ENCODE measurements around the gene DGUOK.

DNA sequence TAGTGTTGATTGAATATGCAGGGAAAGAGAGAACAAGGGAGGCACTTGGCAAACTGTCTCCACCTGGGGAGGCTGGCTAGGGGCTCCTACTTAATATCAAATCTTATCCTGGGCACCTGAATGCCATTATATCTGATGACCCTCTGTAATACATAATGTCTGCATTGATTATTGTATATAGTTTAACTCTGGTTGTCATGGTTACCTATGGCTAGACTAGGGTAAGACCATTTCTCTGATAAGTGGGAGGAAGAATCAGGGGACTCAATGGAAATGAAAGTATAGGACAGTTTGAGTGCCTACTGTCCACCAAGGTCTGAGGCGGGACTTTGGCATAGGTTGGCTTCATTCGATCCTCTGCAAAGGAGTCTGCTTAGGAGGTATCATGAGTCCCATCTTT, 50.8 kb downstream of the DGUOK start:
- TF ChIP-seq, protein P1, sequence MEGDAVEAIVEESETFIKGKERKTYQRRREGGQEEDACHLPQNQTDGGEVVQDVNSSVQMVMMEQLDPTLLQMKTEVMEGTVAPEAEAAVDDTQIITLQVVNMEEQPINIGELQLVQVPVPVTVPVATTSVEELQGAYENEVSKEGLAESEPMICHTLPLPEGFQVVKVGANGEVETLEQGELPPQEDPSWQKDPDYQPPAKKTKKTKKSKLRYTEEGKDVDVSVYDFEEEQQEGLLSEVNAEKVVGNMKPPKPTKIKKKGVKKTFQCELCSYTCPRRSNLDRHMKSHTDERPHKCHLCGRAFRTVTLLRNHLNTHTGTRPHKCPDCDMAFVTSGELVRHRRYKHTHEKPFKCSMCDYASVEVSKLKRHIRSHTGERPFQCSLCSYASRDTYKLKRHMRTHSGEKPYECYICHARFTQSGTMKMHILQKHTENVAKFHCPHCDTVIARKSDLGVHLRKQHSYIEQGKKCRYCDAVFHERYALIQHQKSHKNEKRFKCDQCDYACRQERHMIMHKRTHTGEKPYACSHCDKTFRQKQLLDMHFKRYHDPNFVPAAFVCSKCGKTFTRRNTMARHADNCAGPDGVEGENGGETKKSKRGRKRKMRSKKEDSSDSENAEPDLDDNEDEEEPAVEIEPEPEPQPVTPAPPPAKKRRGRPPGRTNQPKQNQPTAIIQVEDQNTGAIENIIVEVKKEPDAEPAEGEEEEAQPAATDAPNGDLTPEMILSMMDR (IDR thresholded peaks at IDR 0.05; ENCODE audit: low read length): no peak
- no peak for TF ChIP-seq EZH2 (IDR thresholded peaks at IDR 0.05; ENCODE audit: borderline replicate concordance, low read length)

Data from OCI-LY1 (cell line).